GM12878 (cell line): Measurements from ENCODE around the gene SPAG7. TPM values are rescaled to one million over a fixed set of nuclear protein-coding genes. Genes with fewer than 3 reads are reported as not detected.
A peak's percentile ranks its signal among the peaks of the same experiment; 100 is the strongest.

Experiments used
- ATAC-seq: fragments of 200-7000 bp; cut with Tn5 transposase; 3 replicates; pipeline ENCODE4 v1.9.1; 2020; ENCODE audit warnings: mild to moderate bottlenecking, moderate library complexity
- BruUV-seq: library from RNA; stranded (reverse); fragments of 400-500 nt; replicated peaks from 2 replicates; lab custom pipeline; 2021; lab: Mats Ljungman, UMichigan
- CTCF ChIA-PET: fragments of 300-600 bp; sonication (Branson Sonifier 250); formaldehyde crosslinking; extraction: SDS; loops from one replicate; lab custom pipeline; 2021; ENCODE audit warnings: inconsistent platforms; lab: Yijun Ruan, JAX
- POLR2A ChIA-PET: fragments of 350-600 bp; formaldehyde crosslinking; extraction: SDS; loops from one replicate; lab custom pipeline; 2021; ENCODE audit warnings: inconsistent platforms; lab: Charles Lee
- RAD21 ChIA-PET: fragments of 300-600 bp; sonication (Branson Sonifier 250); formaldehyde crosslinking; loops from one replicate; lab custom pipeline; 2023; ENCODE audit warnings: antibody characterized with exemption; ENCODE audit not compliant: unreplicated experiment; lab: Charles Lee
- SMC1A ChIA-PET: fragments of 300-600 bp; sonication (Branson Sonifier 250); formaldehyde crosslinking; loops from one replicate; lab custom pipeline; 2023; ENCODE audit not compliant: unreplicated experiment, uncharacterized antibody; lab: Charles Lee
- DNase-seq: peaks from one replicate; pipeline ENCODE4 v3.0.0-alpha.2; 2011; ENCODE audit warnings: low read depth, low spot score
- FAIRE-seq: peaks from 3 replicates; lab custom pipeline; 2011; peaks lifted over from hg19 to GRCh38; lab: Jason Lieb, UNC
- H2AFZ ChIP-seq: 2 replicates; pipeline ENCODE4 v1.6.0; 2011; ENCODE audit warnings: low read depth, low read length, control low read depth; ENCODE audit not compliant: control insufficient read depth
- H3K27ac ChIP-seq: 2 replicates; pipeline ENCODE4 v1.5.1; 2011; ENCODE audit warnings: control low read depth; ENCODE audit not compliant: control insufficient read depth, insufficient read depth
- H3K27me3 ChIP-seq, 2 experiments: replicated peaks in 1 of 2; 2 replicates each; pipeline versions ENCODE4 v1.6.0 to v1.6.1; 2011; ENCODE audit warnings: low read length in 1 of 2; ENCODE audit not compliant: control insufficient read depth in 2 of 2, insufficient read depth in 2 of 2
- H3K36me3 ChIP-seq, 2 experiments: 2 replicates each; pipeline ENCODE4 v1.5.1; 2011; ENCODE audit warnings: low read length in 1 of 2; ENCODE audit not compliant: control insufficient read depth in 2 of 2, insufficient read depth in 2 of 2
- H3K4me1 ChIP-seq: 2 replicates; pipeline ENCODE4 v1.6.1; 2011; ENCODE audit warnings: mild to moderate bottlenecking, low read length, moderate library complexity, mixed read lengths; ENCODE audit not compliant: control insufficient read depth, insufficient read depth
- H3K4me2 ChIP-seq: 2 replicates; pipeline ENCODE4 v1.6.0; 2011; ENCODE audit warnings: control low read depth; ENCODE audit not compliant: control insufficient read depth, insufficient read depth
- H3K4me3 ChIP-seq: fragments of 200-600 bp; sonication (generic); 2 replicates; pipeline ENCODE4 v1.5.1; 2016
- H3K79me2 ChIP-seq: 2 replicates; pipeline ENCODE4 v1.6.0; 2011; ENCODE audit warnings: low read length; ENCODE audit not compliant: control insufficient read depth, insufficient read depth
- H3K9ac ChIP-seq: 2 replicates; pipeline ENCODE4 v1.8.0; 2011; ENCODE audit warnings: low read length, control low read depth, mixed read lengths; ENCODE audit not compliant: control insufficient read depth, insufficient read depth
- H3K9me3 ChIP-seq: replicated peaks from 3 replicates; pipeline ENCODE4 v1.5.1; 2011; ENCODE audit warnings: mild to moderate bottlenecking, low read length; ENCODE audit not compliant: control insufficient read depth, insufficient read depth
- H4K20me1 ChIP-seq: 2 replicates; pipeline ENCODE4 v1.6.0; 2011; ENCODE audit not compliant: control insufficient read depth, insufficient read depth
- CTCF ChIP-seq, 3 experiments: IDR thresholded peaks in 2 of 3; conservative IDR thresholded peaks in 1 of 3; 2 replicates each; pipeline ENCODE4 v1.5.1; 2011; ENCODE audit warnings: low read depth in 3 of 3, low read length in 3 of 3, mild to moderate bottlenecking in 3 of 3, control low read depth in 2 of 3, moderate library complexity in 2 of 3, inconsistent platforms in 1 of 3, mixed read lengths in 1 of 3; ENCODE audit not compliant: control insufficient read depth in 2 of 3, insufficient read depth in 1 of 3; ENCODE audit errors: extremely low read depth in 1 of 3
- SMC3 ChIP-seq: IDR thresholded peaks from 2 replicates; pipeline ENCODE4 v1.6.1; 2011; ENCODE audit warnings: low read length, improper control_type of control experiment, borderline replicate concordance
- TCF12 ChIP-seq: IDR thresholded peaks from 2 replicates; pipeline ENCODE4 v1.6.1; 2011; ENCODE audit warnings: low read depth, mild to moderate bottlenecking, low read length
- ZBTB33 ChIP-seq: fragments of 450-650 bp; IDR thresholded peaks from 2 replicates; pipeline ENCODE4 v1.6.1; 2017; ENCODE audit warnings: mild to moderate bottlenecking
- ZNF384 ChIP-seq: IDR thresholded peaks from 2 replicates; pipeline ENCODE4 v1.6.1; 2012; ENCODE audit warnings: low read depth, mild to moderate bottlenecking, low read length, improper control_type of control experiment, borderline replicate concordance
- WGBS: methylation state at CpG from one replicate; pipeline ENCODE4 v1.1.6; 2016; ENCODE audit warnings: low lambda C conversion rate; ENCODE audit not compliant: insufficient replicate concordance, insufficient coverage; ENCODE audit errors: missing lambda C conversion rate; 5-methylcytosine and 5-hydroxymethylcytosine counted together
- in situ Hi-C: fragments of 300-500 bp; cut with MboI; formaldehyde crosslinking; loops from 9 replicates; pipeline ENCODE4 v1.14.3; 2018; ENCODE audit warnings: mixed read lengths
- intact Hi-C: fragments of 100-400 bp; cut with micrococcal nuclease; formaldehyde crosslinking; loops from one replicate; pipeline ENCODE4 v1.14.2; 2022; ENCODE audit not compliant: unreplicated experiment
- polyA plus RNA-seq, 11 experiments: library from polyadenylated mRNA; depleted of rRNA in 4 of 11; unstranded in 6 of 11; stranded (reverse) in 5 of 11; fragments of >200 nt; fragmentation: Nextera tagmentation in 4 of 11; fragmentation: Illumina TruSeq in 1 of 11; extraction: Ambion mirVana in 4 of 11; extraction: Trizol in 1 of 11; gene quantifications; 1 replicate in 1 of 11; 2 replicates in 10 of 11; pipeline versions ENCODE4 v1.2.1 to v1.2.3, GENCODE V29; 2011 to 2016; ENCODE audit warnings: inconsistent platforms in 2 of 11, missing spikeins in 2 of 11, low read depth in 1 of 11
- total RNA-seq, 4 experiments: library from RNA; depleted of rRNA in 3 of 4; stranded (reverse); fragments of >200 nt in 3 of 4; fragmentation: Illumina TruSeq in 1 of 4; extraction: Trizol in 1 of 4; gene quantifications; 2 replicates each; pipeline versions ENCODE4 v1.2.1 to v1.2.3, GENCODE V29; 2013 to 2021

SPAG7 gene
- total and polyA plus RNA-seq, 10 of the 15 experiments (the other 5 are each of a cell fraction or from before 2014, with no cell fraction given), result 7.9 to 146 (median 88.7) TPM

GRCh38 chr17:4956493-4957061 lies 11.0 kb downstream of the SPAG7 start:
- BruUV-seq, result no TSS peak
- FAIRE-seq, result no peak
- Histone ChIP-seq H3K4me1 (peaks cover 3% of the 10 kb centered on the region), H3K4me2 (no peak overlapping the region), H4K20me1 (no peaks in the 10 kb centered on the region), H3K9ac (no peak overlapping the region), H3K27ac (no peak overlapping the region)
- ChIA-PET RAD21 (no interaction called here), SMC1A (interaction anchor here (0.8 to 1.6 kb wide), 4 partner anchors 11 to 47 kb away, joined by 3 to 4 read pairs (median 4); partner anchors contain the start of genes RNF167 and SLC25A11)
- no peak for DNase-seq
- intact Hi-C loops, result no loop called here
- peak; percentile 33 to 54 (median 41) for TF ChIP-seq CTCF (IDR thresholded peaks at IDR 0.05 in 2 of 3, conservative IDR thresholded peaks at IDR 0.05 in 1 of 3; ENCODE audit: control insufficient read depth in 2 of 3, extremely low read depth in 1 of 3, insufficient read depth in 1 of 3, low read depth in 3 of 3, low read length in 3 of 3)
- no peak for TF ChIP-seq TCF12
- no peak for TF ChIP-seq ZBTB33
- peak; percentile 25; the same call in 1 of the 2 replicates for TF ChIP-seq SMC3
- no peak for TF ChIP-seq ZNF384
- TF ChIP-seq, all 136 proteins: peak for 2
- POLR2A ChIA-PET, result interaction anchor here (1.2 kb wide), 1 partner anchor 9 kb away, joined by 5 read pairs; no protein-coding TSS in a partner anchor
- Histone ChIP-seq H3K27me3 (no peaks in the 10 kb centered on the region), H3K79me2 (no peaks in the 10 kb centered on the region), H3K9me3 (no peaks in the 10 kb centered on the region), H2AFZ (no peak overlapping the region), H3K36me3 (peaks cover 4 to 8% of the 10 kb centered on the region in 2 experiments), H3K4me3 (no peak overlapping the region)
- WGBS, result 76% methylated on average over 10 of the region's 10 CpGs
- peak; percentile 54; the same call in 2 of the 3 replicates for ATAC-seq
- CTCF ChIA-PET, result interaction anchor here (1.1 to 3.8 kb wide), 6 partner anchors 9 to 90 kb away, joined by 3 to 21 read pairs (median 5); partner anchors contain the start of gene SPAG7
- in situ Hi-C loops, result no loop called here
